ENCODE measurements around the gene NBAS. TPM values are rescaled to one million over a fixed set of nuclear protein-coding genes. Genes with fewer than 3 reads are reported as not detected.
A peak's percentile ranks its signal among the peaks of the same experiment; 100 is the strongest.

Gene NBAS
- total and polyA plus RNA-seq, 9 of the 15 experiments (the other 6 are each of a cell fraction or from before 2014, with no cell fraction given) = 15.3 to 94.4 (median 69.9) TPM

- 0 out of 2 replicates have a peak, but pooled peaks have one; percentile 8 for TF ChIP-seq RFX1 (IDR thresholded peaks at IDR 0.05)
- TF ChIP-seq DMBX1 (CRISPR knock-in tag; IDR thresholded peaks at IDR 0.05; ENCODE audit: borderline replicate concordance) = peak; percentile 76; the same call in 1 of the 2 replicates
- TF ChIP-seq CHAMP1 (IDR thresholded peaks at IDR 0.05) = 0 out of 2 replicates have a peak, but pooled peaks have one; percentile 18
- TF ChIP-seq FOS (IDR thresholded peaks at IDR 0.05; ENCODE audit: extremely low read depth, insufficient read length) = no peak
- TF ChIP-seq FOSL1 (tag; conservative IDR thresholded peaks at IDR 0.05) = 0 out of 2 replicates have a peak, but pooled peaks have one; percentile 14
- no peak for TF ChIP-seq POLR2A (conservative IDR thresholded peaks at IDR 0.05)
- peak; percentile 82; the same call in 1 of the 2 replicates for TF ChIP-seq HSF4 (CRISPR knock-in tag; IDR thresholded peaks at IDR 0.05; ENCODE audit: borderline replicate concordance)
- peak; percentile 80; the same call in 1 of the 2 replicates for TF ChIP-seq ATF7 (IDR thresholded peaks at IDR 0.05)
- peak; percentile 84 for TF ChIP-seq SMAD4 (CRISPR knock-in tag; conservative IDR thresholded peaks at IDR 0.05)
- peak; percentile 57; the same call in 1 of the 2 replicates for TF ChIP-seq ZNF589 (CRISPR knock-in tag; IDR thresholded peaks at IDR 0.05; ENCODE audit: low read depth)
- TF ChIP-seq MGA (IDR thresholded peaks at IDR 0.05) = 0 out of 2 replicates have a peak, but pooled peaks have one; percentile 38
- TF ChIP-seq EP400 (IDR thresholded peaks at IDR 0.05) = peak; percentile 70
- no peak; a peak in 1 of 4 replicates for TF ChIP-seq TBL1XR1 (IDR thresholded peaks at IDR 0.05; ENCODE audit: low read length in 2 of 2)
- peak; percentile 65 for TF ChIP-seq ZNF584 (CRISPR knock-in tag; IDR thresholded peaks at IDR 0.05; ENCODE audit: low read depth)
- TF ChIP-seq ZNF431 (CRISPR knock-in tag; IDR thresholded peaks at IDR 0.05) = no peak
These were observed 6.5 kb downstream of the NBAS start (continued) for GRCh38 chr2:15554525-15555218.

Data from K562 (cell line).